Measurements from ENCODE around the gene PRMT7.

The PRMT7 gene

DNA sequence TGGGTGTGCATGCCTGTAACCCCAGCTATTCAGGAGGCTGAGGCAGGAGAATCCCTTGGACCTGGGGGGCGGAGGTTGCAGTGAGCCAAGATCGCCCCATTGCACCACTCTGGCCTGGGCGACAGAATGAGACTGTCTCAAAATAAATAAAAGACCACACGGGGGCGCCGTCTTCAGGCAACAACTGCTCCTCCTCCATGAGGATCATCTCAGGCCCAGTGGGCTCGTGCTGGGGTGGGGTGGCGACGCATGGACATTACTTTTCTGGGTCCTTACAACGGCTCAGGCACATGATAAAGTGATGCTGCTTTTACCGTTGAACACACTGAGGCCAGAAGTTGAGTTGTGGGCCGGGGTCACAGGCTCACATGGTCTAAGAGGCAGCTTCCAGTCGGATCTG lies 56.2 kb downstream of the PRMT7 start:
- DNase-seq, result no peak

DNA sequence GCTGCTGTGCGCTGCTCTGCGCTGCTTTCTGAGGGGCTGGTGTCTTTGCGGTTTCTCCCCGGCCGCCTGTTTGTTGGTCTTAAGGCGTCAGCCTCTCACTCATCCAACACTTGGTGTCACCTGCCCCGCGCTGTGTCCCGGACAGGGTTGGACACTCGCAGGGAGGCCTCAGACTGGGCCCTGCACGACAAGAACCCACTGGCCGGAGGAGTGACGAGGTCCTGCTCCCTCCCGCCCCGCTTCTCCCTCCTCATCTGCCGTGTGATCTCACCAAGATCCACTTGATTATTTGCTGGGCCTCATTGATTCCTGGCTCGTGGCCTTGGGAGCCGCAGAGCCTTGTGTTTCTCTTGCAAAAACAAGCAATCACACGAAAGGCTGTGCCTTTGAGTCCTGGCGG lies 56.6 kb downstream of the PRMT7 start:
- DNase-seq, result no peak

DNA sequence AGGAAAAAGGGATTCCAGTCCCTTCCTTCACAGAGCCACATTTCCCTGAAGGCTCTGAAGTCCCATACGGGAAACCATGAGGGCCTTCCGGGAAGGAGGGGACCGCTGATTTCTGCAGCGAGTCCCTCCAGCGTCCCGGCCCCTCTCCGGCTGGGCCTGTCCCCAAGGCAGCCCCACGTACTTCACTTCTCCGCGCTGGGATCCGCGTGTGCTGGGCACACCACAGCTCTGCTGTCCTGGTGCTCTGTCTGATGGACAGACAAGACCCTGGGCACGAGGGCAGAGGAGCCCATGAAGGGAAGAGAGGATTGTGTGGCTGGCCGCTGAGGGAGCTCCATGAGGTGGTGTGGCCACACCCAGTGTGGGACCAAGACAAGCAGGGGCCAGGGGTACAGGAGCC lies 57.1 kb downstream of the PRMT7 start:
- no peak for DNase-seq

DNA sequence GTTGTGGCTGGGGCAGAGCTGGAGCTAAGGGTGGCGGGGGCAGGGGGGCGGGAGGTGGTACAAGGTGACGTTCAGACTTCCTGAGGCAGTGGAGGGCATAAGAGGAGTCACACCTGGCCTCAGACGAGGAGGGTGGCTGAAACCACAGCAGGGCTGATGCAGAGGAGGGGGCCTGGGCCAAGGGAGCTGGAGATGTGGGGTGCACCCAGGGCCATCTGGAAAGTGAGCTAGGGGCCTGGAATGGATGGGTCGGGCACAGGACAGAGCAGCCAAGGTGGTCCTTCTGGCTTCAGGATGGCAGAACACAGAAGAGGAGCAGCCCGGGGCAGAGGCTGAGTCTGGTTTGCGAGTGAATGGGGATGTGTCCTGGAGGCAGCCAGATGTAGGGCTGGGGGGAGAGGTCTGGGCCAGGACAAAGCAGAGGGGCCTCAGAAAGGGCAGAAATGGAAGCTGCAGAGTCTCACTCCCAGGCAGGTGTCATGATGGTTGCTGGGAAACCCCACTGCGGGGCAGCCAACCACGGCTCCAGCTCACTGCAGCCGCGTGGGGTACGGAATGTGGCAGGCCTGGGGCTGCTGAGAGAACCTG lies 57.6 kb downstream of the PRMT7 start:
- no peak for DNase-seq

DNA sequence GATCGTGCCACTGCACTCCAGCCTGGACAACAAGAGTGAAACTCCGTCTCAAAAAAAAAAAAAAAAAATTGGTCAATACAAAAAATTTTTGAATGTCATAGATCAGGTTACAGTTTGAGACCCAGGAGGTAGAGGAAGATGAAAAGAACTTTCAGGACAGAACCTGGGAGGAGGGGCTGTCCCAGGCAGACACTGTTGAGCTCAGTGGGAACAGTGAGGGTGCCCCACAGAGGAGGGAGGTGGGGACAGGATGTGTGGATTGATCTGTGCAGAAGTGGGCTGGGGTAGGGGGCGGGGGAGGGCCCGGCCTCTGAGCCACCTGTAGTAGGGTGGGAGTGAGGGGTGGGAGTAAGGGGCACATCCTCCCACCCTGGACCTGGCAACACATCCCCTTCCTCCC lies 58.3 kb downstream of the PRMT7 start:
- DNase-seq, result no peak

DNA sequence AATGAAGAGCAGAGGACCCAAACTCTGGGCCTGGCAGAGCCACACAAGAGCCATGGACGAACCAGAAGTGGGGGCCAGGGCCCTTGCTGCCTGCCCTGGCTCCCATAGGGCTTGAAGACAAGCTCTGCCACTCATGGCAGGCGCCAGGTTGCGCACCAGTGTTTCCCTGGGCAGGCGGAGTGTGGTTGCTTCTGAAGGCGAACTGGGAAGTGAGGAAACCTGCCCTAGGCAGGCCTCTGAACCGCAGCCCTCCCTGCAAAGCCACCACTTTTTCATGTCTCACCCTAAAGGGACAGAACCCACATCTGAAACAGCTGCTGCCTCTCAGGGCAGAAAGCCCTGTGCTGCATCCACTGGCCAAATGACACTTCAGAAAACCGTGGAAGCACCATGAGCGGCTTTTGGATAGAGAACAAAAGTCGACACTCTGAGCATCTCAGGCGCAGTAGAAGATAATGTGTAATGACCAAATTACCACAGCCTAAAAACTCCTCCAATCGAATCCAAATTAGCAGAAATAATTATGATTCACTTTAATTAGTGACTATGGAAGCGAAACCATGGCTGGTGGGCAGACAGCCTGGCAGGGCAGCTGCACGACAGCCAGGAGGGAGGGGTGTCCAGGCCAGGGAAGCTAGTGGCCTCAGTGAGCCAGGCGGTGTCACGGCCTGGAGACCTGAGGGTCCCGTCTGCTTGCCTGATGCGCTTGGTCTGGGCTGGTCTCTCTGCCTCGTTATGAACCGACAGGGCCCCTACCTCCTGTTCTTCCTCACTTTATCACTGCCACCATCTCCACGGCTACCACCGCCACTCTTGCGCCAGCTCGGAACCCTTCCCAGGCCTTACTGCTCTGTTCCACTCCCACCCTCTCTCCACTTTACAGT lies 59.1 kb downstream of the PRMT7 start:
- DNase-seq, result peak; percentile 80

DNA sequence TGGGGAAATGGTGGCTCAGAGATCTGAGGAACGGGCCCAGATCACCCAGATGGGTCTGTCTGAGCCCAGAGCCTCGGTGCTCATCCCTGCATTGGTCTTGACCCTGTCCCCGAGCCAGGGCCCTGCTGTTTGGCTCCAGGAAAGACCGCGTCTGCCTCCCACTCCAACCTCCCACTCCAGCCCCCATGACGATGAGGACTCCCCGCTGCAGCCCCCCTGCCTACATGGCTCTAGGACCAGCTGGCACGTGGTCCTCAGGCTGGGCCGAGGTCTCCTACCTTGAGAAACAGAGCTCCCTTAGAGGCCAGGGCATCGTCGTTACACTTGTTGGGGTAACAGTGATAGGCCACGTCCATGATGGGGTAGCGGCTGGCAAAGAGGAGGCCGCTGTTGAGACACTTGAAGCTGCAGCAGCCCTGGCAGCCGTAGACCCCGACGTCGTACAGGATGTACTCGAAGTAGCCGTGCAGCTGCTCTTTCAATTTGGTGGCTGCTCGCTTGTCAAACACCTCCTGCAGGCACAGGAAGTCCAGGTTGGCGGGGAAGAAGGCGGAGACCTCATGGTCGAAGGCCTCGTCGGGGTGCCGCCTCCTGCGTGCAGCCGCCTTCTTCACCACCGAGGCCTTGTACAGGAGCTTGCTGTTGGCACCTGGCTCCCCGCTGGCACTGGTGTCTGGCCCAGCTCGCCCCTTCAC lies 59.9 kb downstream of the PRMT7 start:
- DNase-seq, result no peak

DNA sequence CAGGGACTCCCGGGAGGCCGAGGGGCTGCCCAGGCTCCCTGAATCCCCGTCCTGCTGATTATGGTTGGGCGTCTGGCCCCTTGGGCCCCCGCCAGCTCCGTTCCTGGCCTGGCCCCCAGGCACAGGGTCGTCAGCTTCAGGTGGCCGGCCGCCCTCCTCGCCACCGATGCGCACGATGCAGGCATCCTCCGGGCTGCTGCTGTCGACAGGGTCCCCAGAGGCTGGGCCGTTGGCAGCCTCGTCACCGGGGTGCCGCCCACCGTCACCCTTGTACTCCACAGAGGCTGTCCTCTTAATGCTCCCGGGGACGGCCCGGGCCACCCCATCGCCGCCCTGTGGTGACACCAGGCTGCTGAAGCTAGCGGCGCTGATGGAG lies 60.4 kb downstream of the PRMT7 start:
- no peak for DNase-seq

DNA sequence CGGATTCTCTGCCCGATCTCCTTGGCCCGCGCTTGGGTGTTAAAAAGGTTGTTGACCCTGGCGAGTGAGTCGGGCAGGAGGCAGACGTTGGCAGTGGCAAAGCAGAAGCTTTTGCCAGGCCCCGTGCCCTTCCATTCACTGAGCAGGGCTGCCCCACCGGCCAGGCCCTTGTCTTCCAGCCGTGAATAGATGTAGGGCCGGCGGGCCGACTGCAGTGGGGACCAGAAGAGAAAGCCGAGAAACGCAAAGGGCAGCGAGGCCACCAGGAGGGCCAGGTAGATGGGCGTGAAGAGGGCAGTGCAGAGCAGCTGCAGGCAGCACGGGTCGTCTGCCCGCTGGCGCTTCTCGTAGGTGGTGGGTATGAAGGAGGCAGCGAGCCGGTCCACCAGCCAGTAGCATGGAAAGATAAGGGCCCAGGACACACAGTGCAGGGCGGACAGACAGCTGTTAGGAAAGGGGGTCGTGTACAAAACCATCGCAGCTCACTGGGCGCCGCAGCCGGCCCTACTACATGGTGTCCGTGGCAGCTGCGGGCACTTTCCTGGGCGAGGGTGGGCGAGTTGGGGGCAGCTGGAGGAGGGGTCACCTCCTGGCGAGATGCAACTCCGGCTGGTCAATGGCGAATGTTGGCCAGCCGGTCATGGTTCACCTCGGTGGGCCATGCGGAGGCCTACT lies 61.0 kb downstream of the PRMT7 start:
- no peak for DNase-seq

DNA sequence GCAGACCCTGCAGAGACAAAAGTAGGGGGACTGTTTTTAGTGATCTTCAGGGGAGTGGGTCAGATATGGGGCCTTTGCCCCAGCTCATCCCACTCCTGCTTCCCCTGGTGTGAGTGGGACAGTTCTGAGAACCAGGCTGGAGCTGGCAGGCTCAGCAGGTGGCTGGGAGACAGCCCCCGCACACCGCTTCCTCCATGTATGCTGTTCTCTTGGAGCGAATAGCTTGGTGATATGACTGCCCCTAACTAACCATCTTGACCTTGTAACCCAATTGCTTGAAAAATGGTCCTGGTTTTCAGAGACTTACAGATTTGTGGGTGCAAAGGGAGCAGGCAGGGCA lies 61.5 kb downstream of the PRMT7 start:
- DNase-seq, result no peak

DNA sequence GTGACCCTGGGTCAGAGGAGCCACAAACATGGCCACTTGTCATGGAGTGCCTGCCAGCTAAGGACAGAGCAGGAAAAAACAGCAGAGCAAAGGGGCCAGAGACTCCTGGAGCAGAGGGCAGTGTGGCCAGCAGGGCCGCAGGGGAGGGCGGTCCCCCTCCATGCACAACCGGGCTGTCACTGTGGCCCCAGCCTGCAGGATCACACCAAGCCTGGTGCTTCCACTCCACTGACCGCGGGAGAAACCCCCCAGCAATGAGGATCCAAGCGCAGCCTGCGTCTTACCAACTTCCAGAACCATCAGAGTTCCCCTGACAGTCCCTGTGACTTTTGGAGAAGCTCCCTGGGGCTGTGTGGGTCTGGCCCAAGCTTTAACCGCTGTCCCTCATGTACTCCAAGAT lies 62.0 kb downstream of the PRMT7 start:
- no peak for DNase-seq

DNA sequence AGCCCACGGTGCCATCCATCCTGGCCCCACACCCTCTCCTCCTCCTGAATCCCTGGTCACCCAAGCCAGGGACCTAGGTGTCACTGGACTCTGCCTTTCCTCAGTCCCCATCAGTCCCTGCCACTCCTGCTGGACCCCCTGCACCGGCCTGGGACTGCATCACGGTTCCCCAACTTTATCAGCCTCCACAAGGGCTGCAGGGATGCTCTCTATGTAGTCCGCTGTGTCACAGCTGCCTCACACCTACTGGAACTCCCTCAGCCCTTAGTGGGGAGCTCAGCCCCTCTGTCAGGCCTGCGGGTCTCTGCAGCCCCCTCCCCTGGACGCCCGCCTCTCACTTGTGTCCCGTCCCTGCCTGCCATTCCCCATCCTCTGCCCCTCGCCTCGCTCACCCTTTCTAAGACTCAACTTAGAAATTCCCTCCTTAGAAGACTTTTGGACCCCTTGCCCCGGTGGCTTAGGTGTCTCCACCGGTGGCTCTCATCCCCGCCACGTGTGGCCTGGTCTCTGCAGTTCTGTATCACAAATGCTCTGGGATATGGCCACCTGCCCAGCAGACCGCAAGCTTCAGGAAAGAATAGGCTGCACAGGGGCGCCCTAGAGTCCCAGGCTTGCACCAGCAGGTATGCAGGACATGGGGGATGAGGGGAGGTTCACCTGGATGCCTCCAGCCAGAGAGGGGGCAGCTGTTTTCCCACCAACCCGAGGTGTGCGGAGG lies 62.9 kb downstream of the PRMT7 start:
- DNase-seq, result no peak

DNA sequence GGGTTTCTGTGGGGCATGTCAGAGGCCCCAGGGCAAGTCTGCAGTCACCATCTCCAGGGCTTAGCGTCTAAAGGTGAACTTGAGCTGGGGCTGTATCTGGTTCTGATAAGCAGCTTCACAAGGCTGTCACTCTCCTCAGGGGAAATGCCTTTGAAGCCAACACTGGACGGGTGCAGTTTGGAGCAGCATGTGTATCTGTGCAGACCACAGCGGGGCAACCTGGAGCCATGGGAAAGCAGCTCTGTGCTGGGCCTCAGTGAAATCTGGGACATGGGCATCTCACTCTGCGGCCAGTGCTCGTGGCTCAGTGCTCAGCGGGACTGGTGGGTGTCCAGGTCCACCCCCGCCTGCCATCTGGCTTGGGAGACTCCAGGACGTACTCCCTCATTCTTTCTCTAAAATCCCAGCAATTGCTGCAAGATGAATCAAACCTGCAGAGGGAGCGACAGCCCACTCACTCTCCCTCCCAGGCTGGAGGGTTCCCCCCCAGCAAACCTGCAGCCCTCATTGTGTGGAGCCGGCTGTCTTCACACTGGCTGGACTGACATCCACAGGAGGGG lies 63.5 kb downstream of the PRMT7 start:
- no peak for DNase-seq

DNA sequence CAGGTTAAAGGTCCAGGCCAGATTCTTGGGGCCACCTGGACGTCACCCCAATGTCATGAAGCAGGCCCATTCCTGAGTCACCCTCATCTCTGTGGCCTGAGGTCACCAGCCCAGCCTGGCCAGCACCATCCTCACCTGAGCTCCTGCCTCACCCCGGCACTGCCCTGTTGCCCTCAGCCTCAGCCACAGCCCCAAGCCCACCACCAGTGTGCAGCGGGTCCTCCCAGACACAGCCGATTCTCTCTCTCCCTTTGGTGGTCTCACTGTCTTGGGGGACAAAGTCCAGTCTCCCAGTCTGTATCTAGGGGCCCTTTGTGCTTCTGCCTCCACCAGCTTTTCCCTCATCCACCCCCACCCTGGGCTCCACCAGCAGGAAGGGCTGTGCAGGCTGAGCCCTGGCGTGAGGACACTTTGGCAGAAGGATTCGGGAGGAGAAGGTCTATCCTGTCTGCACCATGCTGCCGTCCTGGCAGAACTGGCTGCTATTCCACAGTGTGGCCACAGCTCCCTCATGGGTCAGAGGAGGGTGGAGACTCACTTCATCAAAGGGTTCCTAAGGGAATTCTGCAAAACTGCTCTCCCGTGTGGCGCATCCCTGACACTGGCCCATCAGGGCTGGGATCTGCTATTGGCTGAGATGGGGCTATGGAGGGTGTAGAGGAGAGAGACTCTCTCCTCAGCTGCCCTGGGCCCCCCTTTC lies 64.3 kb downstream of the PRMT7 start:
- DNase-seq, result no peak

DNA sequence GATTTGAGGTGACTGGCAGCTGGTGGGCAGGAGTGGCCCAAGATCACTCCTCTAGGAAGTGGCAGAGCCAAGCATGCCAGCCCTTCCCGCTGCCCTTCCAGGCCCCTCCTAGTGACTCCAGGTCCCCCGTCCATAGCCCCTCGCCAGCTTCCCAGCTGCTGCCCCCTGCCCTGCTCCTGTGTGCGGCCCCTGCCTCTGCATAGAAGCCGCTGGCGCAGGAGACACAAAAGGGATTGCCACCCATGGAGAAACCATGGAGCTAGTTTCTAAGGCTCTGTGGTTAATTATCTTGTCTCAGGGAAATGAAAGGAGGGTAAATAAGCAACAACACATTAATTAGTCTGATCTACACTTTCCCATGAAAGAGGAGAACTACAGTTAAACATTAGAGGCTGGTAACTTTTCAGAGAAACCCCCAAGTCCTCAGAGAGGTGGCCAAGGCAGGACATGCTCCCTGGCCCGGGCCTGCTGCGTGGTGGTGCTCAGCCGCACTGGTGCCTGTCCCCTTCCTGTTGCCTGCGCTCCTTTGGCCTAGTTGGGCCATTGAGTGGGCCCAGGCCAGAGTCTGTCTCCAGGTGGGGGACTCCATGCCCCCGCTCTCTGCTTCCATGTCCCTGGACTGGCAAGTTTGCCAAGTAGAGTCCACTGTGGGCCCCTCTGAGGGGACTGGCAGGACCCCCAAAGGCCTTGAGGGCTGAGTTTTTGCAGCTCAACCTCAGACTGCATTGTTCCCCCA lies 65.2 kb downstream of the PRMT7 start:
- no peak for DNase-seq

DNA sequence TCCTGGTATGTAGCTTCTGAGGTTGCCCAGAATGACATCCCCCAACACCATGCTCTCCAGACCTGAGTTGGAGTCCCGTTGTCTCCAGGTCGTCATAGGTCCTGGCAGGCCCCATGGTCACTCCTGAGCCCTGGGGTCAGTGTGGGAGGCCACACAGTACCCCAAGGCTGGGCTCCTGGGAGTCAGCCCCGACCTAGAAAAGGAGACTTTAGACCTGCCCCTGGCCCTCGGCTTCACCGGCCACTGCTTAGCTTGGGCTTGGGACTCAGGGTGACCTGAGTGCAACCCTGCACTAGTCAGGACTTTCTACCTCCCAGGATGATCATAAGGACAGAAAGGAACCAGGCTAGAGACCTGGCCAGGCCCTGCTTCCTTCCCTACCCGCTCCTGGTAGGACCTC lies 65.8 kb downstream of the PRMT7 start:
- DNase-seq, result no peak

DNA sequence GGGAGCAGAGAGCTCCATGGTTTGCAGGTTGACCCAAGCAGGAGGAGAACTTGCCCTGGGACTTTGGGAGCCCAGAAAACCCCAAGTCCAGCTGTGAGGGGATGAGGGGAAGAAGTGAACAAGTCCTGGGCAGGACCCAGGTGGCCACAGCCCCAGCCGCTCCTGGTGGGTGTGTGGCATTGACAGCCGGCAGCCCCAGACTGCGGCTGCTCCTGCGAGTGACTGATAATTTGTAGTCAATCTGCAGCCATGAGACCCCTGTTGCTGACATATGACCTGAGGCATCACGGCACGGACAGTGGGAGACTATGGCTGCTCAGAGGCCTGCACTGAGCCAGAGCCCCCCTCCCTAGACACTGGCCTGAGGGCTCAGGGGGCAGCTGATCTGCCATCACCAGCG lies 66.4 kb downstream of the PRMT7 start:
- no peak for DNase-seq

DNA sequence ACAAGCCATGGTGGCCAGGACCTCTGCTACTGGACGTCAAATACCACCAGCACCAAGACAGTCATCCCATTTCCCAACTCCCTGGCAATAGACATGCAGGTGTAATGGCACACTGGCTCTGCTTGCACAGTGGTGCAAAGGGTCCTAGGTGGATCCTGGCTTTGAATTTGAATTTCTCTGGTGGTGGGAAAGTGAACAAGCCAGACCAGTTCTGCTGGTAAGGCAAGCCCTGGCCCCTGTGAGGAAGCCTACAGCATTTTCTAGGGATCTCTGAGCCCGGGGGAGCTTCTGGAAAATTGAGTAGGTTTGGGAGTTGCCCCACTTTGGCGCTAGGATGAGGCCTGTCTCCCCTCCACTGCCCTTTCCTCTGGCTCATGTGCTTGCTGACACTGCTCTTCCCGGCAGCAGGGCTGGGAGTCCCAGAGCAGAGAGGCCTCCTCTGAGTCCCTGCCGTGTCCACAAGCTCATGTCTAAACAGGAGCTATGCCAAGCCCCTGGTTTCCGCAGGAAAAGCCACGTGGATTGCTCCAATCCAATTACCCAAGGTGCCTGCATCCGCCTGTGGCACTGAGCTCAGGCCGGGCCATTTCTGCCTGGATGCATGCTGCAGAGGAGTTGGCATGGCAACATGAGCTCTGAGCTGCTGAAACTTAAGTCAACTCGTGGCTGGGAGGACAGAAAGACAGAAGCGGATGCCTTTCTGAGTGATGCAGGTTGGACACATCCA lies 67.0 kb downstream of the PRMT7 start:
- no peak for DNase-seq

DNA sequence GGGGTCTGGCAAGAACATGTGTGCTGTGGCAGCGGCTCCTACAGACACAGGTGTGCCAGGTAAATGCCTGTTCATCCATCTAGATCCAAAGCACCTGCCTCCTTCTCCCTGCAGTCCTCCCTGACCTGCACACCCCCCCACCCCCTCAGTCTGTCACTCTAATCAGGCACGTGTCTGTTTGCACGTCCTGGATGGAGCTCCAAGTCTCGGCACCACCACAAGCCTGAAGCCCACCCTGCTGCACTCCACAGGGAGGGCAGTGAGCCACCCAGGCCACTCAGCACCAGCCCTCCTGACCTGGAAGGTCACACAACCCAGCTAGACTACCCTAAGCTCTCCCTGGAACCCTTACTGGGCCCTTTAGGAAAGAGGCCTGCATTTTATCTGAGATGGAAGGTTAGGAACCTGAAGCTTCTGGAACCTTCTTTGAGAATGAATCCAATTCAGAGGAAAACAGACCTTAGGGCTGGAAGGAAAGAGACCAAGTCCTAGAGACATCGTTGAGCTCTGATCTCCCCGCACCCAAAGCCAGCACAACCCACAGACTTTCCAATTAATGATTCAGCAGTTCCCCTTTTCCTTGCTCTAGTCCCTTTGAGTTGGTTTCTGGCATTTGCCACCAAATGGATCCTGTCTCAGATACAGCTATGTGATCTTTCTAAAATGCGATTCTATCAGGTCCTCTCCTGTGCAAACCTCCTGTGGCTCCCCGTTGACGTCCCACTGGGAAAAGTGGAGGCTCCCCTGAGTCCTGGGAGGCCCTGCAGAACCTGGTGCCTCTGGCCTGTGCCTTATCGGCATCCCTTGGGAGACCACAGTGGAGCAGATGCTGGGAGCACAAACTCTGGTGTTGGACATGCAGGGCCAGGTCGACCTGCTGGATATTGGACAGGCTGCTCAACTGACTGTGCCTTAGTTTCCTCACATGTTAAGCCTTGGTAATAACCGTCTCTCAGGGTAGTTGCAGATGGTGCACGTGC lies 67.9 kb downstream of the PRMT7 start:
- DNase-seq, result peak; percentile 3
